GM13977 (cell line): ENCODE results near the gene PEX6.

Source experiments
- DNase-seq: peaks from one replicate; pipeline ENCODE4 v3.0.0; 2012; ENCODE audit warnings: low spot score
- in situ Hi-C: fragments of 300-500 bp; cut with MboI; formaldehyde crosslinking; loops from one replicate; pipeline ENCODE4 v1.12.0; 2022; ENCODE audit warnings: low sequenced_read_pairs, low pct_unique_long_range_greater_than_20kb, mixed read lengths, inconsistent platforms; ENCODE audit not compliant: unreplicated experiment
- TF ChIP-seq, protein P1 (sequence below): IDR thresholded peaks from 2 replicates; pipeline ENCODE4 v1.5.1; 2012; ENCODE audit warnings: mild to moderate bottlenecking, control low read depth; ENCODE audit not compliant: insufficient read depth; ENCODE audit errors: extremely low read depth, missing control alignments

PEX6 gene

DNA sequence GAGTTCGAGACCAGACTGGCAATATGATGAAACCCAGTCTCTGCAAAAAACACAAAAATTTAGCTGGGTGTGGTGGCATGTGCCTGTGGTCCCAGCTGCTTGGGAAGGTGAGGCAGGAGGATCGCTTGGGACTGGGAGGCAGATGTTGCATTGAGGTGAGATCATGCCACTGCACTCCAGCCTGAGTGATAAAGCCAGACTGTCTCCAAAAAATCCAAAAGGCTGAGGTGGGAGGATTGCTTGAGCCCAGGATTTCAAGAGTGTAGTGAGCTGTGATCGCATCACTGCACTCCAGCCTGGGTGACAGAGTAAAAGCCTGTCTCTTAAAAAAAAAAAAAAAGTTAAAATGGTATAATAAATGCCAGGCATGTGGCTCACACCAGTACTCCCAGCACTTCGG is 64.4 kb downstream of the PEX6 start:
- in situ Hi-C loops, result no loop called here

More for the DNA sequence above, 64.4 kb downstream of the PEX6 start:
- TF ChIP-seq, protein P1, sequence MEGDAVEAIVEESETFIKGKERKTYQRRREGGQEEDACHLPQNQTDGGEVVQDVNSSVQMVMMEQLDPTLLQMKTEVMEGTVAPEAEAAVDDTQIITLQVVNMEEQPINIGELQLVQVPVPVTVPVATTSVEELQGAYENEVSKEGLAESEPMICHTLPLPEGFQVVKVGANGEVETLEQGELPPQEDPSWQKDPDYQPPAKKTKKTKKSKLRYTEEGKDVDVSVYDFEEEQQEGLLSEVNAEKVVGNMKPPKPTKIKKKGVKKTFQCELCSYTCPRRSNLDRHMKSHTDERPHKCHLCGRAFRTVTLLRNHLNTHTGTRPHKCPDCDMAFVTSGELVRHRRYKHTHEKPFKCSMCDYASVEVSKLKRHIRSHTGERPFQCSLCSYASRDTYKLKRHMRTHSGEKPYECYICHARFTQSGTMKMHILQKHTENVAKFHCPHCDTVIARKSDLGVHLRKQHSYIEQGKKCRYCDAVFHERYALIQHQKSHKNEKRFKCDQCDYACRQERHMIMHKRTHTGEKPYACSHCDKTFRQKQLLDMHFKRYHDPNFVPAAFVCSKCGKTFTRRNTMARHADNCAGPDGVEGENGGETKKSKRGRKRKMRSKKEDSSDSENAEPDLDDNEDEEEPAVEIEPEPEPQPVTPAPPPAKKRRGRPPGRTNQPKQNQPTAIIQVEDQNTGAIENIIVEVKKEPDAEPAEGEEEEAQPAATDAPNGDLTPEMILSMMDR, result no peak
- DNase-seq, result no peak
